Inferior parietal cortex (tissue), 1 donor: ENCODE data around the gene SLIT3.

Experiments
- DNase-seq: peaks from one replicate; pipeline ENCODE4 v3.0.0-alpha.2; 2016; ENCODE audit errors: extremely low spot score

Gene SLIT3

GRCh38 chr5:168931638-168932345 lies 369.1 kb downstream of the SLIT3 start:
- DNase-seq = no peak

GRCh38 chr5:168929656-168930055 lies 371.3 kb downstream of the SLIT3 start:
- DNase-seq = no peak

GRCh38 chr5:168925160-168925559 lies 375.8 kb downstream of the SLIT3 start:
- peak; percentile 42 for DNase-seq

- no peak for DNase-seq
Observed at GRCh38 chr5:168921147-168921866, 379.6 kb downstream of the SLIT3 start.

GRCh38 chr5:168920019-168920810 lies 380.7 kb downstream of the SLIT3 start:
- no peak for DNase-seq

GRCh38 chr5:168917947-168918600 lies 382.9 kb downstream of the SLIT3 start:
- no peak for DNase-seq

- DNase-seq = no peak
Observed at GRCh38 chr5:168916852-168917251, 384.1 kb downstream of the SLIT3 start.

GRCh38 chr5:168916266-168916665 lies 384.7 kb downstream of the SLIT3 start:
- DNase-seq = no peak

- no peak for DNase-seq
Observed at GRCh38 chr5:168914491-168914890, 386.4 kb downstream of the SLIT3 start.

GRCh38 chr5:168910874-168911273 lies 390.1 kb downstream of the SLIT3 start:
- DNase-seq = no peak

- no peak for DNase-seq
Observed at GRCh38 chr5:168908207-168908606, 392.7 kb downstream of the SLIT3 start.

- no peak for DNase-seq
Observed at GRCh38 chr5:168903061-168903460, 397.9 kb downstream of the SLIT3 start.

GRCh38 chr5:168899673-168900072 lies 401.3 kb downstream of the SLIT3 start:
- DNase-seq = no peak

GRCh38 chr5:168899264-168899663 lies 401.7 kb downstream of the SLIT3 start:
- DNase-seq = no peak

GRCh38 chr5:168898247-168898911 lies 402.6 kb downstream of the SLIT3 start:
- DNase-seq = no peak

GRCh38 chr5:168897387-168898122 lies 403.4 kb downstream of the SLIT3 start:
- no peak for DNase-seq

- DNase-seq = no peak
Observed at GRCh38 chr5:168895295-168896071, 405.5 kb downstream of the SLIT3 start.

- DNase-seq = no peak
Observed at GRCh38 chr5:168893283-168893682, 407.7 kb downstream of the SLIT3 start.

- DNase-seq = no peak
Observed at GRCh38 chr5:168892618-168893186, 408.2 kb downstream of the SLIT3 start.
